ENCODE results near the gene RBCK1. TPM values are rescaled to one million over a fixed set of nuclear protein-coding genes. Genes with fewer than 3 reads are reported as not detected.

RBCK1 gene
- polyA plus RNA-seq, 1 experiment, result 130 TPM

DNA sequence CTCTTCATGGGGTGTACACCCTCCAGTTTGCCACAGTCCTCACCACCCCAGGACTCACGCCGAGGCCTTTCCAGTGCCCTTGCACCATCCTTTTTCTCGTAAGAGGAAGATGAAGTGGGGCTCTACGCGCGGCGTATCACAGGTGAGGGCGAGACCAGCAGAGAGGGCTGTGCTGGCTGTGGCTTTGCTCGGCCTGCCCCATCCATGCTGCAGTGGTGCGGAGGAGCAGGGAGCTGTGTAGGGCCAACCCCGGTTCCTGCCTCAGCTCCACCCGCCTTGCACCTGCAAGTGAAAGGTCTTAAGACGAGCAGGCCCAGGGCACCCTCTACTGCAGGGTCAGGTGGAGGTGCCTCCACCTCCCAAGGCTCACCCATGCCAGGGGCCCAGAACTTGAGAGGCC is 24.1 kb downstream of the RBCK1 start:
- Histone ChIP-seq H3K4me3 (ENCODE audit: low read depth, low read length) (no peak overlapping the region), H3K36me3 (ENCODE audit: control insufficient read depth, insufficient read depth, low read length) (peaks cover 47% of the 10 kb centered on the region), H3K27me3 (ENCODE audit: control insufficient read depth, insufficient read depth, low read length) (no peaks in the 10 kb centered on the region)
- TF ChIP-seq, protein P1, sequence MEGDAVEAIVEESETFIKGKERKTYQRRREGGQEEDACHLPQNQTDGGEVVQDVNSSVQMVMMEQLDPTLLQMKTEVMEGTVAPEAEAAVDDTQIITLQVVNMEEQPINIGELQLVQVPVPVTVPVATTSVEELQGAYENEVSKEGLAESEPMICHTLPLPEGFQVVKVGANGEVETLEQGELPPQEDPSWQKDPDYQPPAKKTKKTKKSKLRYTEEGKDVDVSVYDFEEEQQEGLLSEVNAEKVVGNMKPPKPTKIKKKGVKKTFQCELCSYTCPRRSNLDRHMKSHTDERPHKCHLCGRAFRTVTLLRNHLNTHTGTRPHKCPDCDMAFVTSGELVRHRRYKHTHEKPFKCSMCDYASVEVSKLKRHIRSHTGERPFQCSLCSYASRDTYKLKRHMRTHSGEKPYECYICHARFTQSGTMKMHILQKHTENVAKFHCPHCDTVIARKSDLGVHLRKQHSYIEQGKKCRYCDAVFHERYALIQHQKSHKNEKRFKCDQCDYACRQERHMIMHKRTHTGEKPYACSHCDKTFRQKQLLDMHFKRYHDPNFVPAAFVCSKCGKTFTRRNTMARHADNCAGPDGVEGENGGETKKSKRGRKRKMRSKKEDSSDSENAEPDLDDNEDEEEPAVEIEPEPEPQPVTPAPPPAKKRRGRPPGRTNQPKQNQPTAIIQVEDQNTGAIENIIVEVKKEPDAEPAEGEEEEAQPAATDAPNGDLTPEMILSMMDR (IDR thresholded peaks at IDR 0.05; ENCODE audit: insufficient read depth, low read depth, low read length), result no peak
- CTCF ChIA-PET, result interaction anchor here (0.8 to 4.5 kb wide), 5 partner anchors 7 to 78 kb away, joined by 3 to 32 read pairs (median 5); no protein-coding TSS in a partner anchor
- POLR2A ChIA-PET, result no interaction called here
- no peak for DNase-seq (ENCODE audit: low read depth)

DNA sequence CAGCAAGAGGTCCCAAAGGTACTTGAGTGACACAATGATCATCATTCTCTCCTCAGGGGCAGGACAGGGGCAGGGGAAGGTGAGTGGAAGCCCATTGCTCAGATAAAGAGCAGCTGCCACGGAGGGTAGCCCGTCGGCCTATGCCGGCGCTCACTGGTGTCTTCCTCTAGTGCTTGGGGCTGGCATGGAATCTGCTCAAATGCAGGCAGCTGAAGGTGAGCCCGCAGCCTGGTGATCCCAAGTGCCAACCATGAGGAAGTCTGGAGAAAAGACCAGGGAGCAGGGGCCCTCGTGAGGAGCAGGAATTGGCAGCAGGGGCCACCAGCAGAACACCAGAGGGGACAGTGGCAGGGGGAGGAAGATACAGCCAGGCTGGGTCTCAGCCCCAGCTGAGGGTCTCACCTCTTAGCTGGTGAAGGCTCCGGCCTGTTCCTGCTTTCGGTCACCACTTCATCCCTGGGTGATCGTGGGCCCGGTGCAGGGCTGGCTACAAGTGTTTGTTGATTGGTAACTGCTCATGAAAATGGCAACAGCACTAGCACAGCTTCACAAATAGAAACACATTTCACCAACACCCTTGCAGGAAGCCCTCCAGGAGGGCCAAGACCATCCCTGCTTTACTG is 24.7 kb downstream of the RBCK1 start:
- Histone ChIP-seq H3K4me3 (ENCODE audit: low read depth, low read length) (no peak overlapping the region), H3K27me3 (ENCODE audit: control insufficient read depth, insufficient read depth, low read length) (no peaks in the 10 kb centered on the region), H3K36me3 (ENCODE audit: control insufficient read depth, insufficient read depth, low read length) (peaks cover 45% of the 10 kb centered on the region)
- DNase-seq (ENCODE audit: low read depth), result no peak
- ChIA-PET CTCF (interaction anchor here (2.1 to 4.5 kb wide), 2 partner anchors 70 to 79 kb away, joined by 7 to 32 read pairs; no protein-coding TSS in a partner anchor), POLR2A (no interaction called here)
- TF ChIP-seq, protein P1 (IDR thresholded peaks at IDR 0.05; ENCODE audit: insufficient read depth, low read depth, low read length), result no peak

DNA sequence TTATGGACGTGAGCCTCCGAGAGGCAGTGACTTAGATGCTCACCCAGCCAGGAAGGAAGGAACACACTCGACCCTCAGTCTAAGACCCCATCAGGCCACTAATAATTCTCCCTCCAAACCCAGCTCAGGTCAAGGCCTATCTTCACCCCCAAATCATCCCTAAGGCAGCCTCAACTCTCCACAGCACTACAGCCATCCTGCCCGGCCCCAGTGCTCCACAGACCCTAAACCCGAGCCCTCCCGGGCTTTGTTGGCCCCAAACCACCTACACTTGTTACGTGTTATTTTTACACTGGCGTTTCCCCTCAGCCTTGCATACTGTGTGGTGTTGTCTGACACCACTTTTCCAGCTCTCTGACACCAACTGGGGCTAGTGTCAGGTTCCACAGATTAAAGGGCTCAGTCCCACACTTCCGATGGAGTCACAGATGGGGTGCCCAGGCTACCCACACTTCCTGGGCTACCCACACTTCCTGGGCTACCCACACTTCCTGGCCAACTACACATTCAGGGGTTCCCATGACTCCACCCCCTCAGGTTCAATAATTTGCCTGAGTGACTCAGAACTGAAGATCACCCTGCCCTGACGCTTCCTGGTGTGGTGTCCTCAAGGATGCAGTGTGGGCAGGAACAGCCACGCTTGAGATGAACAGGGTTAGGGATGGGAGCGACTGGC is 25.3 kb downstream of the RBCK1 start:
- H3K27me3 ChIP-seq (ENCODE audit: control insufficient read depth, insufficient read depth, low read length), result no peaks in the 10 kb centered on the region
- ChIA-PET POLR2A (no interaction called here), CTCF (interaction anchor here (0.6 to 4.5 kb wide), 3 partner anchors 12 to 79 kb away, joined by 3 to 32 read pairs (median 7); no protein-coding TSS in a partner anchor)
- TF ChIP-seq, protein P1 (IDR thresholded peaks at IDR 0.05; ENCODE audit: insufficient read depth, low read depth, low read length), result no peak
- H3K36me3 ChIP-seq (ENCODE audit: control insufficient read depth, insufficient read depth, low read length), result peaks cover 47% of the 10 kb centered on the region
- DNase-seq (ENCODE audit: low read depth), result no peak
- no peak overlapping the region for H3K4me3 ChIP-seq (ENCODE audit: low read depth, low read length)

DNA sequence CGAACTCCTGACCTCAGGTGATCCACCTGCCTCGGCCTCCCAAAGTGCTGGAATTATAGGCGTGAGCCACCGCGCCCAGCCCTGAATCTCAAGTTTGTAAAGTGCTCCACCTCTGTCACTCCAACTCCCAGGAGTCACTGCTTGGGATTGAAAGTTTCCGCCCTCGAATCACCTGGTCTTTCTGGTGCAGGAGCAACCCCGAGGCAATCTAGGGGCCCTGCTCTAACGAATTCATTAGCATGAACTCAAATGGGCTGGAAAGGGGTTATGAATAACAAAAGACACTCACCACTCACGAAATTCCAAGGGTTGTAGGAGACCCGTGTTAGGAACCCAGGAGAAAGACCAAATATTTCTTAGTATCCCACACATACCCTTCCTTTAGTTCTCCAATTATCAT is 26.1 kb downstream of the RBCK1 start:
- H3K4me3 ChIP-seq (ENCODE audit: low read depth, low read length), result no peak overlapping the region
- TF ChIP-seq, protein P1 (IDR thresholded peaks at IDR 0.05; ENCODE audit: insufficient read depth, low read depth, low read length), result no peak
- no peaks in the 10 kb centered on the region for H3K27me3 ChIP-seq (ENCODE audit: control insufficient read depth, insufficient read depth, low read length)
- H3K36me3 ChIP-seq (ENCODE audit: control insufficient read depth, insufficient read depth, low read length), result peaks cover 50% of the 10 kb centered on the region
- POLR2A ChIA-PET, result no interaction called here
- no peak for DNase-seq (ENCODE audit: low read depth)
- CTCF ChIA-PET, result interaction anchor here (4.5 kb wide), 1 partner anchor 80 kb away, joined by 32 read pairs; no protein-coding TSS in a partner anchor

DNA sequence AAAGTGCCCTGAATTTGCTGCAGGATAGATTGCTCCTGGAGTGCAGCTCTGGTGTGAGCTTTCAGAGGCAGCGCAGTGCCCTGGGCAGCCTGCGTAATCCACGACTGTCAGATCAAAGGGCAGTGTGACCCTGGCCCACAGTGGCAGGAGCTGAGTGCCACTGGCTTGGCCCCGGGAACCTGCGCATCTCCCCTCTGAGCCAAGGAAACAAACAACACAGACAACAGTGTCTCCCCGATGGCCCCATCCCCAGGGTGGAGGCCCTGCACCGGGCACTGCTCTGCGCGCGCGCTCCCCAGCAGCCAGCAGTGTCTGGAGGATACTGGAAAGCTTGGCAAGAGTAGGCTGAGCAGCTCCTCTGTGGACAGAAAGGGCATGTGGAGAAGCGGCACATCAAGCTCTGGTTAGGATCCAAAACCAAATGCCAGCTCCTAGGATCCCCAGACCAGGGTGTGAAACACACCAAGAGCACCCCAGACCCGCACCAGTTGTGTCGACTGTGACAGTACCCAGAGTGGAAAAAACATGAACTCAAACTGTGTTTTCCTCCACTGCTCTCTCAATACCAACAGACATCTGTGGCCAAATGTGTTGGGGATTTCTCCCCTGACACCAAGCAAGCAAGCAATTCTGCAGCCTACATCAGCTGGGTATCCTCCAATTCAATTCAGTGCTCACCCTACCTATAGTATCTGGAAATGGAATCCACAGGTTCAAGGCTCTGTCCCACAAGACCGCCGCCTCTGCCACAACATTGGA is 26.7 kb downstream of the RBCK1 start:
- TF ChIP-seq, protein P1 (IDR thresholded peaks at IDR 0.05; ENCODE audit: insufficient read depth, low read depth, low read length), result no peak

More for the DNA sequence above, 26.7 kb downstream of the RBCK1 start:
- ChIA-PET CTCF (interaction anchor here (1.0 to 1.2 kb wide), 2 partner anchors 81 to 104 kb away, joined by 3 to 5 read pairs; no protein-coding TSS in a partner anchor), POLR2A (no interaction called here)
- no peak for DNase-seq (ENCODE audit: low read depth)
- Histone ChIP-seq H3K4me3 (ENCODE audit: low read depth, low read length) (no peak overlapping the region), H3K36me3 (ENCODE audit: control insufficient read depth, insufficient read depth, low read length) (peaks cover 47% of the 10 kb centered on the region), H3K27me3 (ENCODE audit: control insufficient read depth, insufficient read depth, low read length) (no peaks in the 10 kb centered on the region)

All from BJ (cell line).